Measurements from ENCODE around the gene UBE4B. TPM values are rescaled to one million over a fixed set of nuclear protein-coding genes. Genes with fewer than 3 reads are reported as not detected.

Gene UBE4B
- total and polyA plus RNA-seq, 9 of the 15 experiments (the other 6 are each of a cell fraction or from before 2014, with no cell fraction given) = 11.7 to 73.7 (median 40.1) TPM

DNA sequence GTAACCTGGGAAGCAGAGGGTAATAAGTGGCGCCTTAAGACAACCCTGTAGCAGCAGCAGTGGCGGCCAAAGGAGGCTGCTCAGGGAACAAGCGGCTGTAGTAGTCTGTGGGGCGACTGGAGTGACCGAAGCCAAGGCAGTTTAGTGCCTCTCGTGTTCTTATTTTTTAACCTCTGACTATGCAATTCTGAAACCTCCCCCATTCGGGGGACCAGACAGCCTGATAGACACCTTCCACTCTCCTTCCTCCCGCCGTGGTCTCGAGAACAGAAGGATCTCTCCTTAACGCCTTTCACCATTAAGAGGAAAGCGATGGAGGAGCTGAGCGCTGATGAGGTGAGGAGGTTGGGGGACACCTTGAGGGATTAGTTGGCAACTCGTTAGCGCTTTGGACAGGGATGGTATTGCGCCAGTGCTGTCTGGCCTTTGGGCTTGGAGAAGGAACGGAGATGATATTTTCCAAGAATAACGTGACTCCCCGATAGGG lies 644 bp downstream of the UBE4B start (continued):
- TF ChIP-seq CEBPG (CRISPR knock-in tag; IDR thresholded peaks at IDR 0.05) (0 out of 2 replicates have a peak, but pooled peaks have one; percentile 36), CEBPG (tag; conservative IDR thresholded peaks at IDR 0.05 in 1 of 2, IDR thresholded peaks at IDR 0.05 in 1 of 2) (peak in 1 of 2 experiments; percentile 62; a peak in 1 of 4 replicates), JUN (IDR thresholded peaks at IDR 0.05; ENCODE audit: borderline replicate concordance, low read depth, low read length) (no peak), JUN (CRISPR knock-in tag; IDR thresholded peaks at IDR 0.05; ENCODE audit: borderline replicate concordance) (peak; percentile 2; the same call in 1 of the 2 replicates), ZNF12 (CRISPR knock-in tag; IDR thresholded peaks at IDR 0.05) (peak; percentile 62; the same call in 1 of the 2 replicates), SMARCC2 (IDR thresholded peaks at IDR 0.05; ENCODE audit: low read depth) (0 out of 2 replicates have a peak, but pooled peaks have one; percentile 32), ZNF263 (CRISPR knock-in tag; IDR thresholded peaks at IDR 0.05; ENCODE audit: borderline replicate concordance) (peak; percentile 77; the same call in 1 of the 2 replicates), SOX6 (IDR thresholded peaks at IDR 0.05) (no peak), NFE2 (IDR thresholded peaks at IDR 0.05; ENCODE audit: low read depth) (peak; percentile 29; the same call in 1 of the 2 replicates), YY1 (IDR thresholded peaks at IDR 0.05; ENCODE audit: borderline replicate concordance in 1 of 3, control insufficient read depth in 1 of 3, extremely low read depth in 1 of 3, insufficient read depth in 3 of 3, insufficient read length in 1 of 3, insufficient replicate concordance in 2 of 3, low read depth in 1 of 3, low read length in 2 of 3) (peak in 1 of 3 experiments; percentile 7), BHLHE40 (IDR thresholded peaks at IDR 0.05; ENCODE audit: low read length) (peak; percentile 26; the same call in 1 of the 2 replicates), MBD2 (IDR thresholded peaks at IDR 0.05; ENCODE audit: borderline replicate concordance, low read depth) (0 out of 2 replicates have a peak, but pooled peaks have one; percentile 11), ETV5 (CRISPR knock-in tag; IDR thresholded peaks at IDR 0.05; ENCODE audit: low read depth) (peak; percentile 42; the same call in 1 of the 2 replicates), FOXP1 (CRISPR knock-in tag; IDR thresholded peaks at IDR 0.05) (peak; percentile 72; the same call in 1 of the 2 replicates), NFXL1 (CRISPR knock-in tag; IDR thresholded peaks at IDR 0.05) (no peak)
- TF ChIP-seq, protein P1, sequence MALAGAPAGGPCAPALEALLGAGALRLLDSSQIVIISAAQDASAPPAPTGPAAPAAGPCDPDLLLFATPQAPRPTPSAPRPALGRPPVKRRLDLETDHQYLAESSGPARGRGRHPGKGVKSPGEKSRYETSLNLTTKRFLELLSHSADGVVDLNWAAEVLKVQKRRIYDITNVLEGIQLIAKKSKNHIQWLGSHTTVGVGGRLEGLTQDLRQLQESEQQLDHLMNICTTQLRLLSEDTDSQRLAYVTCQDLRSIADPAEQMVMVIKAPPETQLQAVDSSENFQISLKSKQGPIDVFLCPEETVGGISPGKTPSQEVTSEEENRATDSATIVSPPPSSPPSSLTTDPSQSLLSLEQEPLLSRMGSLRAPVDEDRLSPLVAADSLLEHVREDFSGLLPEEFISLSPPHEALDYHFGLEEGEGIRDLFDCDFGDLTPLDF (CRISPR knock-in tag; IDR thresholded peaks at IDR 0.05) = no peak; the same call in 1 of the 2 replicates
- TF ChIP-seq, protein P2, sequence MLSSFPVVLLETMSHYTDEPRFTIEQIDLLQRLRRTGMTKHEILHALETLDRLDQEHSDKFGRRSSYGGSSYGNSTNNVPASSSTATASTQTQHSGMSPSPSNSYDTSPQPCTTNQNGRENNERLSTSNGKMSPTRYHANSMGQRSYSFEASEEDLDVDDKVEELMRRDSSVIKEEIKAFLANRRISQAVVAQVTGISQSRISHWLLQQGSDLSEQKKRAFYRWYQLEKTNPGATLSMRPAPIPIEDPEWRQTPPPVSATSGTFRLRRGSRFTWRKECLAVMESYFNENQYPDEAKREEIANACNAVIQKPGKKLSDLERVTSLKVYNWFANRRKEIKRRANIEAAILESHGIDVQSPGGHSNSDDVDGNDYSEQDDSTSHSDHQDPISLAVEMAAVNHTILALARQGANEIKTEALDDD (IDR thresholded peaks at IDR 0.05) = peak; percentile 86
- TF ChIP-seq, protein P3, sequence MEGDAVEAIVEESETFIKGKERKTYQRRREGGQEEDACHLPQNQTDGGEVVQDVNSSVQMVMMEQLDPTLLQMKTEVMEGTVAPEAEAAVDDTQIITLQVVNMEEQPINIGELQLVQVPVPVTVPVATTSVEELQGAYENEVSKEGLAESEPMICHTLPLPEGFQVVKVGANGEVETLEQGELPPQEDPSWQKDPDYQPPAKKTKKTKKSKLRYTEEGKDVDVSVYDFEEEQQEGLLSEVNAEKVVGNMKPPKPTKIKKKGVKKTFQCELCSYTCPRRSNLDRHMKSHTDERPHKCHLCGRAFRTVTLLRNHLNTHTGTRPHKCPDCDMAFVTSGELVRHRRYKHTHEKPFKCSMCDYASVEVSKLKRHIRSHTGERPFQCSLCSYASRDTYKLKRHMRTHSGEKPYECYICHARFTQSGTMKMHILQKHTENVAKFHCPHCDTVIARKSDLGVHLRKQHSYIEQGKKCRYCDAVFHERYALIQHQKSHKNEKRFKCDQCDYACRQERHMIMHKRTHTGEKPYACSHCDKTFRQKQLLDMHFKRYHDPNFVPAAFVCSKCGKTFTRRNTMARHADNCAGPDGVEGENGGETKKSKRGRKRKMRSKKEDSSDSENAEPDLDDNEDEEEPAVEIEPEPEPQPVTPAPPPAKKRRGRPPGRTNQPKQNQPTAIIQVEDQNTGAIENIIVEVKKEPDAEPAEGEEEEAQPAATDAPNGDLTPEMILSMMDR (IDR thresholded peaks at IDR 0.05 in 2 of 3, conservative IDR thresholded peaks at IDR 0.05 in 1 of 3; ENCODE audit: insufficient read depth in 2 of 3, low read depth in 1 of 3, low read length in 3 of 3) = peak in 1 of 3 experiments; percentile 20; a peak in 1 of 6 replicates
- TF ChIP-seq, protein P4, sequence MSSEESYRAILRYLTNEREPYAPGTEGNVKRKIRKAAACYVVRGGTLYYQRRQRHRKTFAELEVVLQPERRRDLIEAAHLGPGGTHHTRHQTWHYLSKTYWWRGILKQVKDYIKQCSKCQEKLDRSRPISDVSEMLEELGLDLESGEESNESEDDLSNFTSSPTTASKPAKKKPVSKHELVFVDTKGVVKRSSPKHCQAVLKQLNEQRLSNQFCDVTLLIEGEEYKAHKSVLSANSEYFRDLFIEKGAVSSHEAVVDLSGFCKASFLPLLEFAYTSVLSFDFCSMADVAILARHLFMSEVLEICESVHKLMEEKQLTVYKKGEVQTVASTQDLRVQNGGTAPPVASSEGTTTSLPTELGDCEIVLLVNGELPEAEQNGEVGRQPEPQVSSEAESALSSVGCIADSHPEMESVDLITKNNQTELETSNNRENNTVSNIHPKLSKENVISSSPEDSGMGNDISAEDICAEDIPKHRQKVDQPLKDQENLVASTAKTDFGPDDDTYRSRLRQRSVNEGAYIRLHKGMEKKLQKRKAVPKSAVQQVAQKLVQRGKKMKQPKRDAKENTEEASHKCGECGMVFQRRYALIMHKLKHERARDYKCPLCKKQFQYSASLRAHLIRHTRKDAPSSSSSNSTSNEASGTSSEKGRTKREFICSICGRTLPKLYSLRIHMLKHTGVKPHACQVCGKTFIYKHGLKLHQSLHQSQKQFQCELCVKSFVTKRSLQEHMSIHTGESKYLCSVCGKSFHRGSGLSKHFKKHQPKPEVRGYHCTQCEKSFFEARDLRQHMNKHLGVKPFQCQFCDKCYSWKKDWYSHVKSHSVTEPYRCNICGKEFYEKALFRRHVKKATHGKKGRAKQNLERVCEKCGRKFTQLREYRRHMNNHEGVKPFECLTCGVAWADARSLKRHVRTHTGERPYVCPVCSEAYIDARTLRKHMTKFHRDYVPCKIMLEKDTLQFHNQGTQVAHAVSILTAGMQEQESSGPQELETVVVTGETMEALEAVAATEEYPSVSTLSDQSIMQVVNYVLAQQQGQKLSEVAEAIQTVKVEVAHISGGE (CRISPR knock-in tag; IDR thresholded peaks at IDR 0.05) = peak in 1 of 3 experiments; percentile 31; a peak in 1 of 6 replicates

All from K562 (cell line).